ENCODE data around the gene EEF1AKMT3. TPM values are rescaled to one million over a fixed set of nuclear protein-coding genes. Genes with fewer than 3 reads are reported as not detected.
A peak's percentile ranks its signal among the peaks of the same experiment; 100 is the strongest.

Gene EEF1AKMT3
- total and polyA plus RNA-seq, 4 donors = 3.6 to 11.5 (median 5.9) TPM

DNA sequence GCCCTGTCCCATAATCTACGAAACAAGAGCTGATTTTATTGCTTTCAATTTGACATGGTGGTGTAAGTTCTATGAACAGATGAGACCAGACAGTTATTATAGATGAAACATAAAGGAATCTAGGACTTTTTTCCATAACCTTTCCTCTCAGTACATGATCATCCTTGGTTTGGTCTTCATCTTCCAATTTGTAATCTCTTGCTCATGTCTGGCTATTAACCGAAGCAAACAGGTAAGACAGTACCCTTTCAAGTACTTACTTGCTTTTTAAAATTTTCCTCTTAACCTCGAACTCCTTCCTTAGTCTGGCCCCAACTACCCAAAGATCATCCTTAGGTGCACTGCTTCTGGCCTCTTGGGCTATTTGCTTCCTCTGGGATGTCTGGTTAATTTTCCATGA is 26.4 kb upstream of the EEF1AKMT3 start:
- WGBS, 2 donors = 90 to 96% methylated on average over 3 of the region's 3 CpGs
- Histone ChIP-seq H3K4me3 (no peak overlapping the region), H3K4me1 (ENCODE audit: control insufficient read depth in 5 of 5, insufficient read depth in 5 of 5, low read length in 5 of 5) (peaks cover 0 to 18% (median 6%) of the 10 kb centered on the region in 5 donors), H3K27ac (ENCODE audit: low read depth in 1 of 2, low read length in 1 of 2) (no peak overlapping the region), H3K36me3 (ENCODE audit: control insufficient read depth in 4 of 4, insufficient read depth in 4 of 4, low read length in 4 of 4) (peaks cover 9 to 33% (median 22%) of the 10 kb centered on the region in 4 donors), H3K27me3 (ENCODE audit: control insufficient read depth in 3 of 3, insufficient read depth in 3 of 3, low read length in 2 of 3) (peaks cover 0 to 17% (median 14%) of the 10 kb centered on the region in 3 donors), H3K9ac (ENCODE audit: insufficient read depth in 1 of 2, low read length in 2 of 2) (no peak overlapping the region), H3K9me3 (ENCODE audit: control insufficient read depth in 4 of 4, insufficient read depth in 3 of 4, low read length in 3 of 4) (no peaks in the 10 kb centered on the region)
- TF ChIP-seq, protein P1, sequence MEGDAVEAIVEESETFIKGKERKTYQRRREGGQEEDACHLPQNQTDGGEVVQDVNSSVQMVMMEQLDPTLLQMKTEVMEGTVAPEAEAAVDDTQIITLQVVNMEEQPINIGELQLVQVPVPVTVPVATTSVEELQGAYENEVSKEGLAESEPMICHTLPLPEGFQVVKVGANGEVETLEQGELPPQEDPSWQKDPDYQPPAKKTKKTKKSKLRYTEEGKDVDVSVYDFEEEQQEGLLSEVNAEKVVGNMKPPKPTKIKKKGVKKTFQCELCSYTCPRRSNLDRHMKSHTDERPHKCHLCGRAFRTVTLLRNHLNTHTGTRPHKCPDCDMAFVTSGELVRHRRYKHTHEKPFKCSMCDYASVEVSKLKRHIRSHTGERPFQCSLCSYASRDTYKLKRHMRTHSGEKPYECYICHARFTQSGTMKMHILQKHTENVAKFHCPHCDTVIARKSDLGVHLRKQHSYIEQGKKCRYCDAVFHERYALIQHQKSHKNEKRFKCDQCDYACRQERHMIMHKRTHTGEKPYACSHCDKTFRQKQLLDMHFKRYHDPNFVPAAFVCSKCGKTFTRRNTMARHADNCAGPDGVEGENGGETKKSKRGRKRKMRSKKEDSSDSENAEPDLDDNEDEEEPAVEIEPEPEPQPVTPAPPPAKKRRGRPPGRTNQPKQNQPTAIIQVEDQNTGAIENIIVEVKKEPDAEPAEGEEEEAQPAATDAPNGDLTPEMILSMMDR (IDR thresholded peaks at IDR 0.05; ENCODE audit: control extremely low read depth, extremely low read depth) = no peak
- ATAC-seq (ENCODE audit: insufficient read depth, low FRiP score) (no peak), DNase-seq (no peak)

DNA sequence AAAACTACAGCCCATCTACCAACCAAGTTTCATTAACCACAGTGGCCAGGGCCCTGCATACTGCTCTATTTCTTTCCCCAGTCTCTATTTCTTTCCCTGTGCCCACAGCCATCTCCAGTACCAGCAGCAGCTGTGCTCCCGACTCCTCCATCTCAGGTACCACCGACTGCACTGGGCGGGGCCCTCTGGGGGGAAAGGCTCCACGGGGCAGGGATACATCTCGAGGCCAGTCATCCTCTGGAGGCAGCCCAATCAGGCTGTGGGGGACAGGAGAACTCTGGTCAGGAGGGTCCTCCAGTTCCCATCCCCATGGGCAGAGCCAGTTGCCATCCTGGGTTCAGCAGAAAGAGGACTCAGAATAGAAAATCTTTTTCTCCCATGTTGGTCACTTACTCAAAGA is 23.4 kb upstream of the EEF1AKMT3 start:
- Histone ChIP-seq H3K4me1 (ENCODE audit: control insufficient read depth in 5 of 5, insufficient read depth in 5 of 5, low read length in 5 of 5) (peaks cover 2 to 38% (median 13%) of the 10 kb centered on the region in 5 donors), H3K36me3 (ENCODE audit: control insufficient read depth in 4 of 4, insufficient read depth in 4 of 4, low read length in 4 of 4) (peaks cover 9 to 33% (median 24%) of the 10 kb centered on the region in 4 donors), H3K9me3 (ENCODE audit: control insufficient read depth in 4 of 4, insufficient read depth in 3 of 4, low read length in 3 of 4) (no peaks in the 10 kb centered on the region), H3K4me3 (no peak overlapping the region), H3K27me3 (ENCODE audit: control insufficient read depth in 3 of 3, insufficient read depth in 3 of 3, low read length in 2 of 3) (no peaks in the 10 kb centered on the region), H3K9ac (ENCODE audit: insufficient read depth in 1 of 2, low read length in 2 of 2) (no peak overlapping the region), H3K27ac (ENCODE audit: low read depth in 1 of 2, low read length in 1 of 2) (no peak overlapping the region)
- ATAC-seq (ENCODE audit: insufficient read depth, low FRiP score) (no peak), DNase-seq (no peak)
- WGBS, 2 donors = 90 to 93% methylated on average over 5 of the region's 5 CpGs
- TF ChIP-seq, protein P1 (IDR thresholded peaks at IDR 0.05; ENCODE audit: control extremely low read depth, extremely low read depth) = no peak

DNA sequence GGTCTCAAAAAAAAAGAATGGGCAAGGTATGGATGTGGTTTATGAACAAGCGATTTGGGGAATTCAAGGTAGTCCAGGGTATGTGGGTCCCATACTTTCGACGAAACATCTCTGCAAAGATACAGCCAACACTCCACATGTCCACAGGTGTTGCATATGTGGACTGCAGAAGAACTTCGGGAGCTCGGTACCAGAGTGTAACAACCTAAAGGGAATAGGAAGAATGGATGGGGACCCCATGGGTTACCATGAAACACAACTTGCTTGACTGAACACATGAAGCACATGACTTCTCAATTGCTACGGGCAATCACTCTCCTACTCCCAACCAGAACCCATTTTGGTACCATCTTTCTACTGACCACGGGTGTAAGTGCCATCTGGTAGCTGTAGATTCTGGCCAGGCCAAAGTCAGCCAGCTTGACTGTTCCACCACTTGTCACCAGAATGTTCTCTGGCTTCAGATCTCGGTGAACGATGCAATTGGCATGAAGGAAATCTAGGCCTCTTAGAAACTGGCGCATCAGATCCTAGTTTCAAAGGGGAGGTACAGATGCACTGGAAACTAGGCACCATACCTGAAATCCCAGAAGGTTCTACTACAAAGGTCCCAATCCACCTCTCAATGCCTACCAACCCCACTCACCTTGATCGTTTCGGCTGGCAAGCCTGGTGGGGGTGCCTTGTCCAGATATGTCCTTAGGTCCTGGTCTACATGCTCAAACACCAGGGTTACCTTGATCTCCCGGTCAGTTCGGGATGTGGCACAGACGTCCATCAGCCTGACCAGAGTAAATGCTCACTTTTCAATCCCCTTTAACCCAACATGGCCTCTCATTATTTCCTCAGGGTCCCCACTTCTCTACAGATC is 21.6 kb upstream of the EEF1AKMT3 start:
- H3K36me3 ChIP-seq (ENCODE audit: control insufficient read depth in 4 of 4, insufficient read depth in 4 of 4, low read length in 4 of 4) = peaks cover 9 to 33% (median 24%) of the 10 kb centered on the region in 4 donors
- no peaks in the 10 kb centered on the region for H3K9me3 ChIP-seq (ENCODE audit: control insufficient read depth in 4 of 4, insufficient read depth in 3 of 4, low read length in 3 of 4)
- TF ChIP-seq, protein P1 (IDR thresholded peaks at IDR 0.05; ENCODE audit: control extremely low read depth, extremely low read depth) = no peak
- H3K27ac ChIP-seq (ENCODE audit: low read depth in 1 of 2, low read length in 1 of 2) = peak overlapping the region; percentile 82 to 95
- ATAC-seq (ENCODE audit: insufficient read depth, low FRiP score) (no peak), DNase-seq (no peak)
- peaks cover 2 to 34% (median 9%) of the 10 kb centered on the region in 5 donors for H3K4me1 ChIP-seq (ENCODE audit: control insufficient read depth in 5 of 5, insufficient read depth in 5 of 5, low read length in 5 of 5)
- H3K4me3 ChIP-seq = peak overlapping the region; percentile 62
- peak overlapping the region; percentile 91 to 96 for H3K9ac ChIP-seq (ENCODE audit: insufficient read depth in 1 of 2, low read length in 2 of 2)
- WGBS, 2 donors = 87 to 92% methylated on average over 15 of the region's 15 CpGs
- no peaks in the 10 kb centered on the region for H3K27me3 ChIP-seq (ENCODE audit: control insufficient read depth in 3 of 3, insufficient read depth in 3 of 3, low read length in 2 of 3)

All from lung (tissue), 12 donors.